Omental fat pad (tissue), 4 donors: ENCODE results near the gene PAQR5. TPM values are rescaled to one million over a fixed set of nuclear protein-coding genes. Genes with fewer than 3 reads are reported as not detected.

Source experiments
- ATAC-seq: fragments of 150-250 bp; one replicate; pipeline ENCODE4 v1.9.1; 2016; ENCODE audit warnings: mild to moderate bottlenecking, moderate library complexity; ENCODE audit not compliant: low FRiP score
- DNase-seq: peaks from one replicate; pipeline ENCODE4 v3.0.0-alpha.2; 2019; ENCODE audit warnings: low spot score
- total RNA-seq, 4 donors: library from RNA; depleted of rRNA; stranded (reverse); fragments of >200 nt; gene quantifications; one replicate each; pipeline ENCODE4 v1.1.0, GENCODE V29; 2016
- TF ChIP-seq, protein P1 (sequence below), 3 donors: fragments of 450-650 bp; IDR thresholded peaks; one replicate each; pipeline ENCODE4 v1.5.1; 2016 to 2017; ENCODE audit warnings: antibody characterized with exemption in 3 of 3, mild to moderate bottlenecking in 3 of 3, moderate library complexity in 2 of 3

Gene PAQR5
- total RNA-seq, 4 donors from 2014 or later: 0.47 to 11.9 (median 0.86) TPM

DNA sequence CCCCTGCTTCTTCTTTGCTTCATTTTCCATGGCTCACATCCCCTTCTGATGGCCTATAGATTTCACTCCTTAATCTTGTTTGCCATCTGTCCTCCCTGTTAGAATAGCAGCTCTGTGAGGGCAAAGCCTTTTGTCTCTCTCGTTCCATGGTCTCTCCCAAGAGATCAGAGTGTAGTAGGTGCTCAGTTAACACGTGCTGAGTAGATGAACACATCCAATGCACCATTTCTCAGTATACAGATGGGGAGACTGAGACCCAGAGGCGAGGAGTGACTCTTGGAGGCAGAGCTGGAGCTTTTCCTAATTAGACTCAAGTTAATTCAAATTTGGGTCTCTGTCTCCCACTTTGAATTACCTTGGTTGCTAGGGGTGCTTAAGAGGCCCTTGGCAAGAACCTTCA, 4.2 kb downstream of the PAQR5 start:
- TF ChIP-seq, protein P1, sequence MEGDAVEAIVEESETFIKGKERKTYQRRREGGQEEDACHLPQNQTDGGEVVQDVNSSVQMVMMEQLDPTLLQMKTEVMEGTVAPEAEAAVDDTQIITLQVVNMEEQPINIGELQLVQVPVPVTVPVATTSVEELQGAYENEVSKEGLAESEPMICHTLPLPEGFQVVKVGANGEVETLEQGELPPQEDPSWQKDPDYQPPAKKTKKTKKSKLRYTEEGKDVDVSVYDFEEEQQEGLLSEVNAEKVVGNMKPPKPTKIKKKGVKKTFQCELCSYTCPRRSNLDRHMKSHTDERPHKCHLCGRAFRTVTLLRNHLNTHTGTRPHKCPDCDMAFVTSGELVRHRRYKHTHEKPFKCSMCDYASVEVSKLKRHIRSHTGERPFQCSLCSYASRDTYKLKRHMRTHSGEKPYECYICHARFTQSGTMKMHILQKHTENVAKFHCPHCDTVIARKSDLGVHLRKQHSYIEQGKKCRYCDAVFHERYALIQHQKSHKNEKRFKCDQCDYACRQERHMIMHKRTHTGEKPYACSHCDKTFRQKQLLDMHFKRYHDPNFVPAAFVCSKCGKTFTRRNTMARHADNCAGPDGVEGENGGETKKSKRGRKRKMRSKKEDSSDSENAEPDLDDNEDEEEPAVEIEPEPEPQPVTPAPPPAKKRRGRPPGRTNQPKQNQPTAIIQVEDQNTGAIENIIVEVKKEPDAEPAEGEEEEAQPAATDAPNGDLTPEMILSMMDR (IDR thresholded peaks at IDR 0.05): no peak
- ATAC-seq (no peak), DNase-seq (no peak)

DNA sequence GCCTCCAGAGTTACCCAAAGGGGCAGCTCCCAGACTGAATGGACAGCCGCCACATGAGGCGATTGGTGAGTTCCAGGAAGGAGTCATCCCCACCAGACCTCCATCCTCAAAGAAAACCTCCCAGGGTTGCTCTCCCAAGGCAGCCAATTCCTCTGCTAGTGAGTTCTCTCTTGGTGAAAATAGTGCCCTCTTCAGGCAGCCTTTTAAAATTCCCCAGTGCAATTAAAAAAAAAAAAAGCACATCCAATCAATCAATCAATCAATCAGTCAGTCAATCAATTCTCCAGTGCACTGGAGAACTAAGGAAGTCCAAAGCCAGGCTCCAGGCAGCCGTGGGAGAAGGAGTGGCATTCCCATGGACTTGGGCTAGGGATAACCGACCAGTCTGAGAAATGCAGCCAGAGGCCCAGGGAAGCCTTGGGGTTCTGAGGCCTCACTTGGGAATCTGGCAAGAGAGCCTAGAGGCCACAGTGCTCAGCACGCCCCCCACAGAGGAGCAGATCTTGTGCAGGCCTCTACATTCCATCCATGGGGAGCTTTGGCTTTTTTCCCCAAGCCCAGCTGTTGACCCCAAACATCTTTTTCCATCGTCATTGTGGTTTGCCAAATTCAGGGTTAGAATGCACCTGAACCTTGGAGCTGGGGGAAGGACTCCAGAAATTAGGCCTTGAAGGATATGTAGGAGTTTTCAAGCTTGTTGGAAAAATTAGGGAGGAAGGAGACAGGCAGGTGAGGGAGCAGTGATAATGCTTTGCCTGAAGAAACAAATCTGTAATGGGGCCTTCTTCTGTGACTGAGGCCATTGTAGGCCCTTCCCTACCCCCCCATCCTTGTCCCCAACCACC, 4.8 kb downstream of the PAQR5 start:
- TF ChIP-seq, protein P1 (IDR thresholded peaks at IDR 0.05): no peak
- DNase-seq: no peak
- ATAC-seq: no peak

DNA sequence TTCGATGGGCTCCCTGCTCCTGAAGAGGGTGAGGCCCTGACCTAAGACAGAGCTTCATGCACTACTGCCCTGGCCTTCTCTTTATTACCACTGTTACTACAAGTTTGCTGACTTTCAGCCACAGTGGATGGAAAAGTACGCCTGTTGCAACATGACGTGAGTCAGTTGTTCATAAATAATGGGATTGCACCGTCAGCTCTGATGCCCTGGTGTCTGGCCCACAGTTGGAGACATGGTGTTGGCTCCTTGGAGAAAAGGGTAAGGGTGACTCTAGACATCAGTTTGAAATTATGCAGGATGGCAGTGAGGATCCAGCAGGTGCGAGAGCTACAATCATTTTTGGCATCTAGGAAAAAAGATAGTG, 5.5 kb downstream of the PAQR5 start:
- ATAC-seq (peak; percentile 25), DNase-seq (no peak)
- TF ChIP-seq, protein P1 (IDR thresholded peaks at IDR 0.05): no peak

DNA sequence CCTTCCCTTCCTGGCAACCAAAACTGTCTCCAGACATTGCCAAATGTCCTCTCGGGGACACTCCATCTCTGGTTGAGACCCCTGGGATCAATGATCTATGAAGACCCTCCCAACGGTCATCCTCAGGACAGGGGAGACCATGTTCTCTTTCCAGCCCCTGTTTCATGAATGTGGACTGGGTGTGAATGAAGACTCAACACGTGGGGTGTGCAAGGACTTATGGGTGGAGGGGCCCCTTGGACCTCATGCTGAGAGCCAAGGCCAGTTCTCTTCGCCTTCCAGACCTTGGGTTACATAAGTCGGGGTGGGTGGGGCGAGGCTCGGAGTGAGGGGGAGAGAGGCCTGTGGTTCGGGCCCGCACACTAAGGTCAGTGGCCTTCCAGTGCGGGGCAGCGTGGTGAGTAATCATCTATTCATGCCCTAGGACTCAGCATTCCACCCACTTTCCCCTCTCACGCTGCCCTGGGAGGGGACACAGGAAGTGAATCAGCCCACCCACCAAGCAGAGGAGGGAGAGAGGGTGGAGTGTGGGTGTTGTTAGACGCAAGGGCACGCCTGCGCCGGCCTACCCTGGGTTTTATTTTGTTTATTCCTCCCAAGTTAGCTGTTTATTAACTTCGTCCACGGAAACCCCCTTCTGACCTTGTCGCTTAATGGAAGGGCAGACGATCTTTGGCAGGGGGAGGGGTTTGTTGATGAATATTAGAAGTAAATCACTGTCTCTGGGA, 6.7 kb downstream of the PAQR5 start:
- DNase-seq (no peak), ATAC-seq (peak; percentile 87)
- TF ChIP-seq, protein P1 (IDR thresholded peaks at IDR 0.05): no peak

DNA sequence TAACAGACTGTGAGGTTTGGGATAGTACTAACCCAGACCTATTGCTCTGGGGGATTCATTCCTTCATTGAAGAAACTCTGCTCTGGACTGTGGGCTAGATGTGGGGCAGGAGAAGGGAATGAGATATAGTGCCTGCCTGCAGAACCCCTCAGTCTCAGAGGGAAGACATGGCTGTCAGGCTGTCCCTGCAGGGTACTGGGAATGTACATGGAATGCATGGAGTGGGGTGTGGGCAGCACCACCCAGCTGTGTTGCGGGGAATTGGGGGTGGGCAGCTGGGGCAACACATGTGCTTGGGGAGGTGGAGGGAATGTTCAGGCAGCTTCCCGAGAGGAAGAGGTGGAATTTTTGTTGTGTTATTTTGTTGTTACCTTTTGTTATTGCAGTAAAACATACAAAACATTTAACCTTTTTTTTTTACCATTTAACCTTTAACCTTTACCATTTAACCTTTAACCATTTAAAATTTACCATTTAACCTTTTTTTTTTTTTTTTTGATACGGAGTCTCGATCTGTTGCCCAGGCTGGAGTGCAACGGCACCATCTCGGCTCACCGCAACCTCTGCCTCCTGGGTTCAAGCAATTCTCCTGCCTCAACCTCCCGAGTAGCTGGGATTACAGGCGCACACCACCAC, 7.3 kb downstream of the PAQR5 start:
- ATAC-seq: no peak
- no peak for DNase-seq
- TF ChIP-seq, protein P1 (IDR thresholded peaks at IDR 0.05): no peak

DNA sequence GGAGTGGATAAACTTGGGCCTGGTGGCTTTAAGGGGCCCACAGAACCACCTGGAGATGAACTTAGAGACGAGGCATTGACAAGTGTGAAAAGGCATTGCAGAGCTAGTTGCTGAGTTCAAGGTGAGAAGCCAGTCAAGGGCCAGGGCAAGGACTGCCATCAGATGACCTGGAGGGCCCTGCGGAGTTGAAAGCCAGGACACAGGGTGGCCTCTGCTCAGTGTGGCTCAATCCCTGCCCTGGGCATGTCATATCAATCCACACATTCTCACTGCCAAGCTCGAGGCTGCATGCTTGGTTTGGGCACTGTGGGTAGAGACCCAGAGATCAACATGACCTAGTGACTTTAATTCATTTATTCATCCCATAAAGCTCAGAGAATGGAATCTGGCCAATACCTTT, 9.2 kb downstream of the PAQR5 start:
- TF ChIP-seq, protein P1 (IDR thresholded peaks at IDR 0.05): no peak
- no peak for DNase-seq
- ATAC-seq: no peak
